Mucosa of stomach (tissue), 1 donor: Measurements from ENCODE around the gene HDLBP.
"Not testable (repeated sequence)": the region's sequence is repeated elsewhere in the genome, so short reads cannot be mapped to it uniquely, and the experiment has no call there.

Source experiments
- H3K27me3 ChIP-seq: one replicate; pipeline ENCODE4 v1.7.0; 2013; ENCODE audit warnings: mild to moderate bottlenecking, low read length; ENCODE audit not compliant: control insufficient read depth, insufficient read depth
- H3K36me3 ChIP-seq: one replicate; pipeline ENCODE4 v1.7.0; 2013; ENCODE audit warnings: low read length; ENCODE audit not compliant: control insufficient read depth, insufficient read depth
- H3K4me1 ChIP-seq: one replicate; pipeline ENCODE4 v1.7.0; 2013; ENCODE audit warnings: mild to moderate bottlenecking, low read length; ENCODE audit not compliant: control insufficient read depth, insufficient read depth
- H3K4me3 ChIP-seq: one replicate; pipeline ENCODE4 v1.7.0; 2013; ENCODE audit warnings: low read length
- H3K9ac ChIP-seq: one replicate; pipeline ENCODE4 v1.7.0; 2013; ENCODE audit warnings: mild to moderate bottlenecking, low read length, moderate library complexity
- H3K9me3 ChIP-seq: one replicate; pipeline ENCODE4 v1.7.0; 2013; ENCODE audit warnings: mild to moderate bottlenecking, low read length, moderate library complexity; ENCODE audit not compliant: control insufficient read depth
- donor health status: Pancreatic carcinoma.

HDLBP gene

DNA sequence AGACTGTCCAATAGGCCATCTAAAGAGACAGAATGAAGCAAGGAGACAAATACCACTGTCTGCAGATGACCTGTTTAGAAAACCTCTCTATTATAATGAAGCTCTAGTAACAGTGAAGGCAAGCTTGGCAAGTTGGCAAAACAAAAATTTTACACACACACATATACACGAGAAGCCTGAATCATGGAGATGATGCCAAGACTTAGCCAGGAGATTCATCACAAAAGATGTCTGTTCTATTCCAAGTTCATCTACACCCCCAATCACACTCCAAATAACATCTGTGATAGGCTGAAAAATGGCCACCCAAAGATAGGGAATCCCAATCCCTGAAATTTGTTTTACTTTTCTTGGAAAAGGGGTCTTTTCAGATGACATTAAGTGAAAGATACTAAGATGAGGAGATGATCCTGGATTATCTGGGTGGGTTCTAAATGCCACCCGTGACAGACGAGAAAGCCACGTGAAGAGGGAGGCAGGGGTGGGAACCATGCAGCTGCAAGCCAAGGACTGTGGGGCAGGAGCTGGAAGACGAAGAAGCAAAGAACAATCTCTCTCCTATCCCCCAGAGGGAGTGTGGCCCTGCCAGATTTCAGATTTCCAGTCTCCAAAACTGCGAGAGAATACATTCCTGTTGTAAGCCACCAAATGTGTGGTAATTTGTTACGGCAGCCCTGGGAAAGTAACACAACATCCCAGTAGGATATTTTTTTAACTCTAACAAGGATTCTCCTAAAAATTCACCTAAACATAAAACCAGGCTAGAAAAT, 20.0 kb downstream of the HDLBP start:
- H3K27me3 ChIP-seq, result no peaks in the 10 kb centered on the region
- no peak overlapping the region for H3K9ac ChIP-seq
- no peak overlapping the region for H3K4me3 ChIP-seq
- no peaks in the 10 kb centered on the region for H3K36me3 ChIP-seq
- H3K4me1 ChIP-seq, result peaks cover 7% of the 10 kb centered on the region
- H3K9me3 ChIP-seq, result no peaks in the 10 kb centered on the region

DNA sequence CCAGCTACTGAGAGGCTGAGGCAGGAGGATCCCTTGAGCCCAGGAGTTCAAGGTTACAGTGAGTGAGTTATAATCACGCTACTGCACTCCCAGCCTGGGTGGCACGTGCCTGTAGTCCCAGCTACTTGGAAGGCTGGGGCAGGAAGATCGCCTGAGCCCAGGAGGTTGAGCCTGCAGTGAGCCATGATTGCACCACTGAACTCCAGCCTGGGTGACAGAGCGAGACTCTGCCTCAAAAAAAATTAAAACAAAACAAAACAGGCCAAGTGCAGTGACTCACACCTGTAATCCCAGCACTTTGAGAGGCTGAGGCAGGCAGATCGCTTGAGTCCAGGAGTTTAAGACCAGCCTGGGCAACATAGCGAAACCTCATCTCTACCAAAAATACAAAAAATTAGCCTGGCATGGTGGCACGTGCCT, 22.1 kb downstream of the HDLBP start:
- not testable (repeated sequence) for H3K9ac ChIP-seq, H3K36me3 ChIP-seq, H3K27me3 ChIP-seq, H3K9me3 ChIP-seq, H3K4me3 ChIP-seq, H3K4me1 ChIP-seq

GRCh38 chr2:241291977-241292376, 23.5 kb downstream of the HDLBP start:
- H3K36me3 ChIP-seq, result no peaks in the 10 kb centered on the region
- no peaks in the 10 kb centered on the region for H3K9me3 ChIP-seq
- H3K4me3 ChIP-seq, result no peak overlapping the region
- H3K27me3 ChIP-seq, result no peaks in the 10 kb centered on the region
- no peaks in the 10 kb centered on the region for H3K4me1 ChIP-seq
- no peak overlapping the region for H3K9ac ChIP-seq

DNA sequence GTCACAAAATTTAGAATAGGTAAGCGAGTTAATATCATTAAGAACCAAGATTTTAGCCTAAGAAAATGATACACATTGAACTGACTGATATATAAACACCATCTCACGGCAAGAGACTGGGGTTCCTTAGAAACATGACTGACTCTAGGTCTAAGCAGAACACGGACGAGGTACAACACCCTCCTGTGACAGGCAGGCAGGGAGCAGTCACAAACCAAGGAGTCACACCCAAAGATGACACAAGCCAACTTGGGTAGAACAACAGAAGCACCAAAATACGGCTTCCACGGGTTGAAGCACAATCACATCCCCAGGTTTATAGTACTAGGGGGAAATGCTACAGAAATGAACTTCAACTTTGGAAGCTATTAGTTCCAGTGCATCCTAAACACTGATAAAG, 24.3 kb downstream of the HDLBP start:
- Histone ChIP-seq H3K4me3 (no peak overlapping the region), H3K9ac (no peak overlapping the region), H3K4me1 (no peaks in the 10 kb centered on the region), H3K36me3 (no peaks in the 10 kb centered on the region), H3K27me3 (no peaks in the 10 kb centered on the region), H3K9me3 (no peaks in the 10 kb centered on the region)

- Histone ChIP-seq H3K9ac (no peak overlapping the region), H3K4me3 (no peak overlapping the region), H3K9me3 (no peaks in the 10 kb centered on the region), H3K27me3 (no peaks in the 10 kb centered on the region), H3K36me3 (no peaks in the 10 kb centered on the region), H3K4me1 (peaks cover 7% of the 10 kb centered on the region)
These were observed 25.9 kb downstream of the HDLBP start for GRCh38 chr2:241289597-241289996.

- H3K27me3 ChIP-seq, result no peaks in the 10 kb centered on the region
- H3K4me3 ChIP-seq, result no peak overlapping the region
- H3K4me1 ChIP-seq, result peaks cover 7% of the 10 kb centered on the region
- H3K9me3 ChIP-seq, result no peaks in the 10 kb centered on the region
- H3K9ac ChIP-seq, result no peak overlapping the region
- H3K36me3 ChIP-seq, result no peaks in the 10 kb centered on the region
These were observed 26.4 kb downstream of the HDLBP start for GRCh38 chr2:241289053-241289452.

DNA sequence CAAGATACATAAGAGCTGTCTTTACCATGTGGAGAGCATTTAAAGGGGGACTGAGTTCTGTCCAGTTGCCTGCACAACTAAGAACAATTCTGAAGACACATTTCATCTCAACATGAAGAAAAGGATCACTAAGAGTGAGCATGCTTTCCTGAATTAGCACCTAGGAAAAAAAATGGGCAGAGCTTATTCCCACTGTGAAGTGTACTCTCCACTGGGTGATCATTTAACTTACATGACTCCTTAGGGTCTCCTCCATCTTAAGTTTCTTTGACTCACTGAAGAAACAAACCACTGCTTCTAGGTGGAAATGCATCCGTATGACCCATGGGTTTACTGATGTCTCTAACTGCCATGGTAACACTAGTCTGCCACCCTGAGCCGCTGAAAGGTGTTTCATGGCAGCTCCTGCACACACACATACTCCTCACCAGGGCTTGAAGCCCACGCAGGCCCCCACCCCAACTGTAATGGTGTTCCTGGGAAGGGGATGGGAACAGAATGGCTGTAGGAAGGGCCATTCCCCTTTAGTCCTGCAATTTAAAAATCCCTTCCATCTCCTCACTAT, 27.1 kb downstream of the HDLBP start:
- H3K4me1 ChIP-seq, result peaks cover 7% of the 10 kb centered on the region
- no peaks in the 10 kb centered on the region for H3K27me3 ChIP-seq
- no peaks in the 10 kb centered on the region for H3K36me3 ChIP-seq
- no peaks in the 10 kb centered on the region for H3K9me3 ChIP-seq
- H3K4me3 ChIP-seq, result no peak overlapping the region
- no peak overlapping the region for H3K9ac ChIP-seq

DNA sequence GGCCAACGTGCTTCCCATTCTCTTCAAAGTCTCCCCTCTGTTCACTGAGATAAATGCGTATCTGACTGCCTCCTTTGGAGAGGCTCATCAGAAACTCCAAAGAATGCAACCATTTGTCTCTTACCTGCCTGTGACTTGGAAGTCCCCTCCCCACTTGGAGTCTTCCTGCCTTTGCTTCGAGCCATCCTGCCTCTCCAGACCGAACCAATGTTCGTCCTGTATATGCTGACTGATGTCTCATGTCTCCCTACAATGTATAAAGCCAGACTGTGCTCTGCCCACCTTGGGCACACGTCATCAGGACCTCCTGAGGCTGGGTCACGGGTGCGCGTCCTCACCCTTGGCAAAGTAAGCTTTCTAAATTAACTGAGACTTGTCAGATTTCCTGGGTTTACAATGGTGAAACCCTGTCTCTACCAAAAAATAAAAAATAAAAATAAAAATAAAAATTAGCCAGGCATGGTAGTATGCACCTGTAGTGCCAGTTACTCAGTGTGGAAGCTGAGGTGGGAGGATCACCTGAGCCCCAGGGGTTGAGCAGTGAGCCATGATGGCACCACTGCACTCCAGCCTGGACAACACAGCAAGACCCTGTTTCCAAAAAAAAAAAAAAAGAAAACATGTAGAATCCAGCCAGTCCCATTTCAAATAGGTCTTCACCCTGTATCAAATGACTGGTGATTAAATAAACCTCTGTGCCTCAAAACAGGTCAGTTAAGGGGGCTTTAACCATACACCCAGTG, 29.0 kb downstream of the HDLBP start:
- H3K36me3 ChIP-seq, result no peaks in the 10 kb centered on the region
- H3K27me3 ChIP-seq, result no peaks in the 10 kb centered on the region
- H3K9ac ChIP-seq, result no peak overlapping the region
- H3K4me1 ChIP-seq, result peaks cover 16% of the 10 kb centered on the region
- no peak overlapping the region for H3K4me3 ChIP-seq
- no peaks in the 10 kb centered on the region for H3K9me3 ChIP-seq

- Histone ChIP-seq H3K27me3 (no peaks in the 10 kb centered on the region), H3K9ac (no peak overlapping the region), H3K4me3 (no peak overlapping the region), H3K36me3 (no peaks in the 10 kb centered on the region), H3K9me3 (no peaks in the 10 kb centered on the region), H3K4me1 (peaks cover 16% of the 10 kb centered on the region)
These were observed 29.9 kb downstream of the HDLBP start for GRCh38 chr2:241285596-241285995.

DNA sequence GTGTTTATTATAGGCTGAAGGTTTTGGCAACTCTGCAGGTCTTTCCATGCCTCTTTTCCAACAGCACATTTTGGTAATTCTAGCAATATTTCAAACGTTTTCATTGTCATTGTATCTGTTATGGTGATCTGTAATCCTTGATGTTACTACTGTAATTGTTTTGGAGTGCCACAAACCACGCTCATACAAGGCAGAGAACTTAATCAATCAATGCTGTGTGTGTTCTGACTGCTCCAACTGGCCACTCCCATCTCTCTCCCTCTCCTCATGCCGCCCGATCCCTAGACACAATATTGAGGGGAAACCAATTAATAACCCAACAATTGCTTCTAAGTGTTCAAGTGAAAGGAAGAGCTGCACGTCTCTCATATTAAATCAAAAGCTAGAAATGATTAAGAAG, 32.9 kb downstream of the HDLBP start:
- Histone ChIP-seq H3K4me1 (peaks cover 16% of the 10 kb centered on the region), H3K27me3 (no peaks in the 10 kb centered on the region), H3K36me3 (no peaks in the 10 kb centered on the region), H3K9me3 (no peaks in the 10 kb centered on the region), H3K9ac (no peak overlapping the region), H3K4me3 (no peak overlapping the region)

GRCh38 chr2:241280291-241280690, 35.2 kb downstream of the HDLBP start:
- Histone ChIP-seq H3K36me3 (no peaks in the 10 kb centered on the region), H3K9ac (no peak overlapping the region), H3K4me3 (no peak overlapping the region), H3K9me3 (no peaks in the 10 kb centered on the region), H3K4me1 (peaks cover 15% of the 10 kb centered on the region), H3K27me3 (no peaks in the 10 kb centered on the region)

- Histone ChIP-seq H3K27me3 (no peaks in the 10 kb centered on the region), H3K4me1 (peaks cover 10% of the 10 kb centered on the region), H3K9me3 (no peaks in the 10 kb centered on the region), H3K4me3 (no peak overlapping the region), H3K36me3 (no peaks in the 10 kb centered on the region), H3K9ac (no peak overlapping the region)
These were observed 35.6 kb downstream of the HDLBP start for GRCh38 chr2:241279828-241280227.
